HG03520 (cell line): ENCODE data around the gene NEUROD4.

Experiments
- ATAC-seq: cut with Tn5 transposase; IDR thresholded peaks from one replicate; pipeline ENCODE4 v1.9.1; 2021; ENCODE audit warnings: mild to moderate bottlenecking, moderate library complexity; ENCODE audit not compliant: unreplicated experiment

NEUROD4 gene

DNA sequence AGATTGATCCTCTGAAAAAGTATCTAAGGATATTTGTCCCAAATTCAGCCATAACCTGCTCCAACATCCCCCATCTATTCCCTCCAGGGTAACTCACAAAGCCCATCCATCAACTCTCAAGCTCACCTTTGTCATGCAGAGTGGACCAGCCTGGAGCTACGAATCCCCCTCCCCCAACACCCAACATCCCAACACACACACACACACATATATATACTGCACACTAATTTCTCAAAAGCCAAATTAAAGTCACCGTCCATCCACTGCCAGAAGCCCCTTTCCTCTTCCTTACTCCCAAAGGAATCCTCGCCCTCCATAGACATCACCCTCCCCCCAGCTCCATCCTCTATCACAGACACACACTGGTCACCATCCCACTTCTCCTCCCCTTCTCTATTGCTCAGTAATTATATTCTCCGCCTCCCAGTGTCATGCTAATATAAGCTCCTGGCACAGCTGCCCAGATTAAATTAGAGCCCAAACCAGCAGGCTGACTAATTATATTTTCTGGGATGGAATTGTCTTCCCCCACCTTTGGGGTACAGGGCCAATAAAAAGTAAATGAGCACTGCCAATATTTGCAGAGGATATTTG is 21.7 kb upstream of the NEUROD4 start:
- no peak for ATAC-seq

GRCh38 chr12:54998958-54999510 is 20.7 kb upstream of the NEUROD4 start:
- ATAC-seq = no peak

GRCh38 chr12:55001198-55001868 is 18.4 kb upstream of the NEUROD4 start:
- no peak for ATAC-seq

DNA sequence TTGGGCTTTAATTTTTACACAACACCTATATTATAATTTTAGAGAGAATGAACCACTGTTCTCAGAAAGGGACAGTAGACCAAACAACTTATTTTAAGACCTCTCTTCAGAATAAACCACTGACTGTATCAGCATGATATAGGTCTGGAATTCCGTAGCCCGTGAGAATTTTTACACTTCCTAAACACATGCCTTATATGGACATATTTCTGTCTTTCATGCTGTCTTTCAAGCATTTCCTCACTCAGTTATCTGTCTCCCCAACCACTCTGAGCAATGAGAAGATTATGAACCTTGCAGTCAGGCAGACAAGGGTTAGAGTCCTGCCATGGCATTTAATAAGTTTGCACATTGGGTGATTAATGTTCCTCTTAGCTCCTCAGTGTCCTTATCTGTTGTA is 17.4 kb upstream of the NEUROD4 start:
- no peak for ATAC-seq

GRCh38 chr12:55008944-55009585 is 10.7 kb upstream of the NEUROD4 start:
- no peak for ATAC-seq

DNA sequence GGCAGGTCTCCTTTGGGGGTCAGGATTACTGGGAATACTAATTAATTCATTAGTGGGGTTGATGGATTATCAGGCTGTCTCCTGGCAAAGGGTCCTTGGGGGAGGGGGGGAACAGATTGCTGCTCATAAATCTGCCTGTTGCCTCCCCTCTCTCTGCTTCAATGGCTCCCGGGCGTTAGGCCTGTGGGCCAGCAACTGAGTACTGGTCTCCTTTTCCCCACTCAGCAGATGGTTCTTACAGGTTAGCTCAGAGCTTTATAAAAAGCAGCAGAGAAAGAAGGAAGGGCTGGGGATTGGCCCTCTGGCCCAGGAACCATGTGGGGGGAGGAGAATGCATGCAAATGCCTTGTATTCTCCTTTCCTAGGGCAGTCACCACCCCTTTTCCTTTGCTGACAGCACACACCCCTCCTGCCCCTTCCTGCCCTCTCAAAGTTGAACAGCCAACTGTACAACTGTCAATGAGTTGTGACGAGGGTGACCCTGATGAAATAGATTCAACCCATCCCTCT is 2.3 kb upstream of the NEUROD4 start:
- no peak for ATAC-seq

- ATAC-seq = no peak
Measured at GRCh38 chr12:55024575-55024974, 4.8 kb downstream of the NEUROD4 start.

GRCh38 chr12:55025508-55025907 is 5.7 kb downstream of the NEUROD4 start:
- no peak for ATAC-seq

DNA sequence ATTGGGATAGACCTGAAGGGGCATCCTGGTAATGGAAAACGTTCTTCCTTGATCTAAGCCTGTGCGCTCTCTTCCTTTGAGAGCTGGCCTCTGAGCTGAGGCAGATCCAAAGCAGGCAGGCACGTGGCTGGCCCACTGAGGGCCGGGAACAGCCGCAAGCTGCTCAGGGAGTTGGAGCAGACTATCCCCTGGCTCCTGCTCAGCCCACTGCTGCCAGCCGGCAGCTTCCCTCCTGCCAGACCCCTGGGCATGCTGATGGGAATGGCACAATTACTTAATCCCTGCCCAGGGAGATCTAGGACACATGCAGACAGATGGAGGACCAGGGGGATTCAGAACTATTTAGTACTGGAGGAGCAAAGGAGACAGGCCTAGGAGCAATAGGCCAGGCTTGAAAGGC is 14.4 kb downstream of the NEUROD4 start:
- no peak for ATAC-seq

DNA sequence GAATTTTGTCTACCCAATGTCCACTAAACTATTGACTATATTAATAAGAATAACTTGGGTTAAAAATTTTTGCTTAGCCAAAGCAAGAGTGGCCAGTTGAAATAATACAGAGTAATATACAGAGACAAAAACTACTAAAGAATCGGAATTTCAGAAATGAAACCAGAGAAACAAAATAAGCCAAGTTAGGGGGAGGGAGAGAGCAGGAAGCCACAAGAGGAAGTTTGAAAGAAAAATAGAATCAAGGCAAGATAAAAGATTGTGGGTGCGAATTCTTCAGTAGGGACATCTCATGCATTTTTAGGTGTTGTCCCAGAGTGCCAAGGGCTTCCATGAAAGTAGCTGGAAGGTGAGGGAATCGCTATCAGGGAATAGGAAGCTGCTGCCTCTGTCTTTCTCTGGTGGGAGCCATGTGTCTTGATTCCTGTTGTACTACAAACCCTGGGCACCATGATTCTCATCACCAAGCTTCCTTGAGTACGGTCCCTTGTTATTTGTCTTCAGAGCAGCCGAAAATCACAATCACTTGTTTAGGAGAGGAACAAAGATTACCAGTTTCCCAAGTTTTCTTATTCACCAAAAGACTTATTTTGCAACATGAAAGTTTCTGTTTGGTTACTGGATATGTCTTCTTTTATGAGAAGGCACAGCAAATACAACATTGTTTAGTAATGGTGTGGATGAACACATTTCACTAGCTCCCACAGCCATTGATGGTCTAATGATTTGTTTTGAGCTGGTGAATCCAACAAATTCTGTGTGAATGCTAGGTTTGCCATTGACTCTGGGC is 16.7 kb downstream of the NEUROD4 start:
- ATAC-seq = no peak

GRCh38 chr12:55037351-55037987 is 17.7 kb downstream of the NEUROD4 start:
- no peak for ATAC-seq

DNA sequence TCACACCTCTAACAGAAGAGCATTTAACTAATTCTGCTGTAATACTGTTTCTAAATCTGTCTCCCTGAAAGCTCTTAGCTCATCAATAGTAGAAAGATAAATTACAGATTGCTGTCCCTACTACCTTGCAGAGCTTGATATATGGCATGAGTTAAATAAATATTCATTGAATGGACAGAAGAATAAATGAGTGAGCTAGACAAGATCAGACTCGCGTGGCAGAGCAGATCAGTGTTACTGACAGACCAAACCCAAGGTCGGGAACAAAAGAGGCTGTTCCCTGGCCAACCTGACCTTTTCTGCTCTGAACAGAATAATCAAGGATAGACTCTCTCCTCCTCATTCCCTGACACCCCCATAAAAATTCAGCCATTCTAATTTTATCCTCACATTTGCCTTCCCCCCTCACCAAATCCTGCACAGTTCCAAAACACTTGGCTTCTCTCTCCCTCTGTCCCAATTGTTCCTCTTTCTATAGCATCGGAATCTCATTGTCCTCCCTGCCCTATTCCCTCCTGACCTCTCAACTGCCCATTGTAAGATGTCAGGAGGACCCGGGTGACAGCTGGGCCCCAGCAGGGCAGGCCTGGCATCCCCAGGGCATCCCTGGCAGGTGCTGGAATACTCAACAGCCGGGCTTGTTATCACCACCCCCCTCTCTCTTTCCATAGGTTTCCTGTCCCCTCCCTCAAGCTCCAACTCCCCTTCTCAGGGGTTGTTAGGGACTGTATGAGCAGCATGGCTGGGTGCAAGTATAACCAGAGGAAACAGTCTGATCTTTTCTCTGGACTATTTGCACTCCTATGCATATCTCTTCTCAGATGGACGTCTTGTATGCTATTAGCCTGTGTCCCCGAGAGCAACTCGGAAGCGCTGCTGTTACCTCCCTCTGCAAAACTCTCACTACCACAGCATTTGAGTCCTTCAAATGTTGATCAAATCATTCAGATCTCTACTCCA is 19.9 kb downstream of the NEUROD4 start:
- ATAC-seq = no peak

- ATAC-seq = no peak
Measured at GRCh38 chr12:55041345-55042055, 21.7 kb downstream of the NEUROD4 start.

DNA sequence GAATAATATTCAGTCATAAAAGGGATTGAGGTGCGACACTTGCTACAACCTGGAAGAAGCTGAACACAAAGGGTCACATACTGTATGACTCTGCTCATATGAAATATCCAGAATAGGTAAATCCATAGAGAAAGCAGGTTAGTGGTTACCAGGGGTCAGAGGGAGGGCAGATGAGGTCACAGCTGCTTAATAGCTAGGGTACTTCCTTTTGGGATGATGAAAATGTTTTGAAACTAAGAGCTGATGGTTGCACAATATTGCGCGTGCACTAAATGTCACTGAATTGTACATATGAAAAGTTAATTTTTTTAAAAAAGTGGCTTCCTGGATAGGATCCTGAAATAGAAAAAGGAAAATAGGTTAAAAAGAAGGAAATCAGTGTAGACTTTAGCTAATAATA is 23.8 kb downstream of the NEUROD4 start:
- ATAC-seq = no peak

- ATAC-seq = no peak
Measured at GRCh38 chr12:55044135-55044534, 24.4 kb downstream of the NEUROD4 start.

DNA sequence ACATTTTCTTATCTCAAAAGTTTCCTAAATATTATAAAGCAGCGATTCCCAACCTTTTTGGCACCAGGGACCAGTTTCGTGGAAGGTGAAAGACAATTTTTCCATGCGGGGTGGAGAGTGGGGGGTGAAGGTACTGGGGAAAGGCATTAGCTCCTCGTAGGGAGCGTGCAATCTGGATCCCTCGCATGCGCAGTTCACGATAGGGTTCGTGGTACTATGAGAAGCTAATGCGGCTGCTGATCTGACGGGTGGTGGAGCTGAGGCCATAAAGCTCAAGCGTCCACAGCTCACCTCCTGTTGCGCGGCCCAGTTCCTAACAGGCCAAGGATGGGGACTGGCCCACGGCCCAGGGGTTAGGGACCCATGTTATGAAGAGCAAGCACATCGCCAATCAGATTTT is 29.9 kb downstream of the NEUROD4 start:
- no peak for ATAC-seq

DNA sequence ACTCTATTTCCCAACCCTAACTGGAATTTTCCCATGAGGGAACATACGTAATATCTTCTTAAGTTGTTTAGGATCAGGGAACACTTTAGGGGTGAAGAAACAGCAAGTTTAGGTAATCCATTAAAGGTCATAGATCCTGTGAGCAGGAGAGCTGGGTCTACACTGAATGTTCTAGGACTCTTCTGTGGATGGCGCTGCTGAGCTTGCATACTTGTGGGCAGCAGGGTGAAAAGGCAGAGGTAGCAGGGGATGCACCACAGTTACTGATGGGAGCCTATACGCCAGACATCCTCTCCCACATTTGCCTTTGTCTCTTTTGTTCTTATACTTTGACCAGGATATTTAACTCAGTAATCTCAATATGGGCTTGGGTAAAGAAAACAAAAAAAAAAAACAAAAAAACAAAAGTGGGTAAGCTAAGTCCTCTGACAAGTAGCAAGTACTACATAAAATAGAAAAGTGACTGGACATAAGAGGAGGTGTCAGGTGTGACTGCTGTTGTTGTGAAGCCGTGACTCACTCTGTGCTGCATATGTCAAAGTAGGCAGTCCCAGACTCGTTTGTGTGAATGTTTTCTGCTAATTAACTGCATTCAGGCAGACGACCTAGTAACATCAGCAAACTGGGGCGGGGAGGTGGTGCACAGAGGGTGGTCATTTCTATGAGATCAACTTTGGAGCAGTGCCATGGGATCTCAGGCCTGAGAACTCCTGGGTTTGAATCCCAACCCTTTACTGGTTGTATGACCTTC is 31.6 kb downstream of the NEUROD4 start:
- ATAC-seq = no peak

DNA sequence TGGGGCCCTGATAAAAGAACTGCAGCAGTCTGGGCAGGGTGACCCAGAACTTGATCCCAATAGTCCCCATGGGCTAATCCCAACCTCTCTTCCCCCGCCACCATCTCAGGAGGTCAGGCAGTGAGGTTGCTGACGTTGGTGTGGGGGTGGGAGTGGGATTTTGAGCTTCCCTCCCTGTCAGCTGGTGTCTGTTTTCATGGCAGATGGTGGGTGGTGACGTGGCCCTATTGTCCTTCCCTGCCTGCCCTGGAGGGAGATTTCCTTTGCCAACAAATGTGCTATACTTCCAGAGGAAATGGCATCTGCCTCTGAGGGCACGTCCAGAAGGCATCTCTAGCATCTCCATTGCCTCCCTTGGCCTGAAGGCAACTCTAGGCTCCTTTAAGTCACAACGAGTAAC is 37.7 kb downstream of the NEUROD4 start:
- ATAC-seq = no peak
